B cell (primary cell): ENCODE results near the gene SDK2. TPM values are rescaled to one million over a fixed set of nuclear protein-coding genes. Genes with fewer than 3 reads are reported as not detected.
A peak's percentile ranks its signal among the peaks of the same experiment; 100 is the strongest.

ENCODE experiments used
- ATAC-seq: fragments of 200-7000 bp; cut with Tn5 transposase; one replicate; pipeline ENCODE4 v1.10.0; 2021; ENCODE audit warnings: low read depth, mild to moderate bottlenecking, moderate number of reproducible peaks, moderate library complexity
- CTCF ChIA-PET: fragments of 350-600 bp; sonication (Branson Sonifier 250); formaldehyde crosslinking; loops from one replicate; lab custom pipeline; 2021; ENCODE audit warnings: antibody characterized with exemption, inconsistent platforms; lab: Charles Lee
- POLR2A ChIA-PET: fragments of 350-600 bp; sonication (Branson Sonifier 250); formaldehyde crosslinking; loops from one replicate; lab custom pipeline; 2021; ENCODE audit warnings: antibody characterized with exemption; lab: Charles Lee
- DNase-seq: peaks from one replicate; pipeline ENCODE4 v3.0.0; 2013
- H2AFZ ChIP-seq: 2 replicates; pipeline ENCODE4 v1.6.1; 2012; ENCODE audit warnings: mild to moderate bottlenecking, low read depth, low read length; ENCODE audit not compliant: insufficient read depth, poor library complexity, severe bottlenecking
- H3K27ac ChIP-seq, 2 donors: 1 replicate in 1 of 2; 2 replicates in 1 of 2; pipeline ENCODE4 v1.5.1; 2012 to 2013; ENCODE audit warnings: low read length in 2 of 2, mild to moderate bottlenecking in 2 of 2, moderate library complexity in 1 of 2
- H3K27me3 ChIP-seq, 4 experiments: fragments of 200-600 bp in 1 of 4; sonication (generic) in 1 of 4; replicated peaks in 1 of 4; 1 replicate in 2 of 4; 2 replicates in 2 of 4; pipeline versions ENCODE4 v1.6.1 to v1.7.0; 2013 to 2016; ENCODE audit warnings: low read length in 3 of 4, mild to moderate bottlenecking in 2 of 4, mixed read lengths in 1 of 4, moderate library complexity in 1 of 4; ENCODE audit not compliant: insufficient read depth in 4 of 4, control insufficient read depth in 3 of 4; ENCODE audit errors: control extremely low read depth in 1 of 4
- H3K36me3 ChIP-seq, 2 experiments: replicated peaks in 1 of 2; 1 replicate in 1 of 2; 2 replicates in 1 of 2; pipeline versions ENCODE4 v1.6.1 to v1.7.1; 2013; ENCODE audit warnings: low read length in 1 of 2; ENCODE audit not compliant: insufficient read depth in 2 of 2, control insufficient read depth in 1 of 2; ENCODE audit errors: control extremely low read depth in 1 of 2, extremely low read depth in 1 of 2
- H3K4me1 ChIP-seq, 2 donors: fragments of 200-600 bp in 1 of 2; sonication (generic) in 1 of 2; 1 replicate in 1 of 2; 2 replicates in 1 of 2; pipeline versions ENCODE4 v1.5.1 to v1.6.1; 2013 to 2017; ENCODE audit warnings: low read length in 2 of 2; ENCODE audit not compliant: control insufficient read depth in 2 of 2, insufficient read depth in 2 of 2
- H3K4me2 ChIP-seq: replicated peaks from 2 replicates; pipeline ENCODE3; 2012; ENCODE audit warnings: mild to moderate bottlenecking, low read depth, low read length; ENCODE audit not compliant: poor library complexity, severe bottlenecking
- H3K4me3 ChIP-seq, 5 experiments: fragments of 200-600 bp in 1 of 5; sonication (generic) in 1 of 5; 1 replicate in 3 of 5; 2 replicates in 2 of 5; pipeline versions ENCODE4 v1.5.1 to v1.7.0; 2011 to 2016; ENCODE audit warnings: low read length in 4 of 5, mild to moderate bottlenecking in 4 of 5, low read depth in 2 of 5, control low read depth in 1 of 5, moderate library complexity in 1 of 5; ENCODE audit not compliant: insufficient read depth in 1 of 5; ENCODE audit errors: control extremely low read depth in 1 of 5, extremely low read depth in 1 of 5
- H3K79me2 ChIP-seq: fragments of 200-600 bp; sonication (generic); one replicate; pipeline ENCODE4 v1.6.0; 2016; ENCODE audit warnings: low read length; ENCODE audit not compliant: control insufficient read depth, insufficient read depth
- H3K9ac ChIP-seq: fragments of 200-600 bp; sonication (generic); 2 replicates; pipeline ENCODE4 v1.6.1; 2017; ENCODE audit warnings: mild to moderate bottlenecking, low read length, moderate library complexity
- H3K9me3 ChIP-seq, 3 donors: one replicate each; pipeline versions ENCODE4 v1.6.1 to v1.7.1; 2013; ENCODE audit warnings: low read length in 2 of 3; ENCODE audit not compliant: control insufficient read depth in 2 of 3, insufficient read depth in 1 of 3; ENCODE audit errors: control extremely low read depth in 1 of 3
- H4K20me1 ChIP-seq: 2 replicates; pipeline ENCODE4 v1.6.0; 2012; ENCODE audit warnings: mild to moderate bottlenecking, low read length; ENCODE audit not compliant: insufficient read depth, control insufficient read depth, poor library complexity, severe bottlenecking
- H3K27ac Mint-ChIP-seq: one replicate; pipeline ENCODE4 v1.8.0; 2021; ENCODE audit warnings: mixed read lengths
- H3K27me3 Mint-ChIP-seq: one replicate; pipeline ENCODE4 v1.8.0; 2021; ENCODE audit warnings: mixed read lengths
- H3K4me1 Mint-ChIP-seq: one replicate; pipeline ENCODE4 v1.8.0; 2021; ENCODE audit warnings: mixed read lengths
- H3K4me3 Mint-ChIP-seq: one replicate; pipeline ENCODE4 v1.8.0; 2021; ENCODE audit warnings: mixed read lengths
- H3K9me3 Mint-ChIP-seq: one replicate; pipeline ENCODE4 v1.8.0; 2022; ENCODE audit warnings: mixed read lengths; ENCODE audit not compliant: insufficient read depth
- CTCF ChIP-seq: fragments of 200-600 bp; IDR thresholded peaks from one replicate; pipeline ENCODE4 v1.8.0; 2022; ENCODE audit warnings: antibody characterized with exemption, mild to moderate bottlenecking
- EZH2 ChIP-seq: IDR thresholded peaks from 2 replicates; pipeline ENCODE4 v1.6.1; 2012; ENCODE audit warnings: borderline replicate concordance, low read depth, mild to moderate bottlenecking, moderate library complexity, low read length; ENCODE audit not compliant: insufficient read depth, poor library complexity, severe bottlenecking
- WGBS: methylation state at CpG from one replicate; pipeline ENCODE4 v1.1.5; 2013; ENCODE audit warnings: missing lambda C conversion rate; ENCODE audit not compliant: insufficient coverage; 5-methylcytosine and 5-hydroxymethylcytosine counted together
- intact Hi-C: fragments of 100-400 bp; cut with micrococcal nuclease; formaldehyde crosslinking; loops from one replicate; pipeline ENCODE4 v1.10.0; 2022
- polyA plus RNA-seq: library from polyadenylated mRNA; depleted of rRNA; stranded (reverse); fragments of >200 nt; gene quantifications from 2 replicates; pipeline ENCODE4 v1.2.3, GENCODE V29; 2012
- total RNA-seq, 2 donors: library from RNA; stranded (reverse); fragments of 120-200 nt in 1 of 2; gene quantifications; 1 replicate in 1 of 2; 2 replicates in 1 of 2; pipeline versions ENCODE4 v1.2.3 to v1.2.4, GENCODE V29; 2013 to 2022

The SDK2 gene
- total and polyA plus RNA-seq, 2 donors (not counting 1 experiment from before 2014, with no cell fraction given), result 3.2 to 13.0 TPM

DNA sequence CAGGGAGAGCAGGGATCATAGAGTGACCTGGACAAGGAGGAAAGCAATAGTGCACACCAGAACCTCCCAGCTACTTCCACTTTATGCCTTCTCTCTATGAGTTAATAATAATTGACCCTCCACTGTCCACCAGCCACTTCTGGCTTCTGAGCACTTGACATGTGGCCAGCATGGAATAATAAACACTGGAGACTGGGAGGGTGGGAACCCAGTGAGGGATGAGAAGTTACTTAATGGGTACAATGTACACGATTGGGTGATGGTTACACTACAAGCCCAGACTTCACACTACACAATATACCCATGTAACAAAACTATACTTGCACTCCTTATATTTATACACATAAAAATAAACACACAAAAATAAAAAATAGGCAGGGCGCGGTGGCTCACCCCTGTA lies 343.9 kb downstream of the SDK2 start:
- Histone ChIP-seq H3K4me2 (no peak overlapping the region), H3K4me1 (no peaks in the 10 kb centered on the region), H3K27me3 (peaks cover 0 to 5% (median 2%) of the 10 kb centered on the region in 4 experiments), H3K79me2 (no peaks in the 10 kb centered on the region), H3K36me3 (no peaks in the 10 kb centered on the region), H3K4me3 (no peak overlapping the region), H4K20me1 (no peaks in the 10 kb centered on the region), H3K9ac (no peak overlapping the region), H3K9me3 (no peaks in the 10 kb centered on the region), H2AFZ (no peak overlapping the region), H3K27ac (no peak overlapping the region)
- peaks cover 1% of the 10 kb centered on the region for H3K4me1 Mint-ChIP-seq
- ChIA-PET CTCF (no interaction called here), POLR2A (no interaction called here)
- peaks cover 15% of the 10 kb centered on the region for H3K27me3 Mint-ChIP-seq
- no peak overlapping the region for H3K4me3 Mint-ChIP-seq
- H3K9me3 Mint-ChIP-seq, result no peaks in the 10 kb centered on the region
- H3K27ac Mint-ChIP-seq, result no peak overlapping the region
- DNase-seq, result no peak
- 92% methylated on average over 2 of the region's 3 CpGs for WGBS
- intact Hi-C loops, result no loop called here
- TF ChIP-seq EZH2, result no peak
- no peak for TF ChIP-seq CTCF
- ATAC-seq, result no peak

- DNase-seq, result no peak
- ATAC-seq, result no peak
- H3K27ac ChIP-seq, result no peak overlapping the region
- no peaks in the 10 kb centered on the region for H3K79me2 ChIP-seq
- no peaks in the 10 kb centered on the region for H3K4me1 ChIP-seq
- H3K27me3 ChIP-seq, result peaks cover 0 to 5% (median 1%) of the 10 kb centered on the region in 4 experiments
- H3K27ac Mint-ChIP-seq, result no peak overlapping the region
- no peaks in the 10 kb centered on the region for H4K20me1 ChIP-seq
- ChIA-PET POLR2A (no interaction called here), CTCF (interaction anchor here (0.7 kb wide), 1 partner anchor 71 kb away, joined by 3 read pairs; no protein-coding TSS in a partner anchor)
- no peaks in the 10 kb centered on the region for H3K9me3 ChIP-seq
- no peak overlapping the region for H3K4me3 ChIP-seq
- H3K4me2 ChIP-seq, result no peak overlapping the region
- intact Hi-C loops, result no loop called here
- H3K4me3 Mint-ChIP-seq, result no peak overlapping the region
- WGBS, result 50% methylated on average over 7 of the region's 15 CpGs
- peaks cover 13% of the 10 kb centered on the region for H3K27me3 Mint-ChIP-seq
- no peak overlapping the region for H3K9ac ChIP-seq
- H3K36me3 ChIP-seq, result no peaks in the 10 kb centered on the region
- H2AFZ ChIP-seq, result peak overlapping the region; percentile 60
- H3K4me1 Mint-ChIP-seq, result peaks cover 1% of the 10 kb centered on the region
- no peaks in the 10 kb centered on the region for H3K9me3 Mint-ChIP-seq
- no peak for TF ChIP-seq CTCF
- no peak for TF ChIP-seq EZH2
These were observed 346.0 kb downstream of the SDK2 start for GRCh38 chr17:73297934-73298861.
